GM08714 (cell line): Measurements from ENCODE around the gene MKRN2.
"Not testable (repeated sequence)": the region's sequence is repeated elsewhere in the genome, so short reads cannot be mapped to it uniquely, and the experiment has no call there.

ENCODE experiments used
- H3K4me3 ChIP-seq: fragments of 200-500 bp; sonication (Bioruptor generic); 2 replicates; pipeline ENCODE4 v1.5.1; 2014; ENCODE audit warnings: mild to moderate bottlenecking, low read length, inconsistent platforms
- ZNF274 ChIP-seq: IDR thresholded peaks from 2 replicates; pipeline ENCODE4 v1.6.1; 2012; ENCODE audit warnings: mild to moderate bottlenecking, low read depth, low read length

The MKRN2 gene

GRCh38 chr3:12622335-12622734 lies 65.4 kb downstream of the MKRN2 start:
- H3K4me3 ChIP-seq: no peak overlapping the region; the same call in 1 of the 2 replicates
- no peak for TF ChIP-seq ZNF274

DNA sequence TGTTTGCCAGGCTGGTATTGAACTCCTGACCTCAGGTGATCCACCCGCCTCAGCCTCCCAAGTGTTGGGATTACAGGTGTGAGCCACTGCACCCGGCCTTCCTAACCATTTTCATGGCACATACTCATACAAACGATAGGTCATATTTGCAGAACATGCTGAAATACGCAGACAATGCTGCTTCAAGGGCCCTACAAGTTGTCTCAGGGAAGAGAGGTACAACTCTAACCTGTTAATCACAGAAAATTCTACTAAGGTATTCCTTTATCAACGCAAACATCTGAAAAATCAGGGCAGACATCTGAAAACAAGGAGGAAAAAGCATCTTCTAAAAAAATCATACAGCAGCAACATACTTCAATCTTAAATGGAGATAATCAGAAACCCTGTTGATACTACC lies 67.2 kb downstream of the MKRN2 start:
- TF ChIP-seq ZNF274: no peak
- H3K4me3 ChIP-seq: no peak overlapping the region

GRCh38 chr3:12624964-12625363 lies 68.1 kb downstream of the MKRN2 start:
- not testable (repeated sequence) for H3K4me3 ChIP-seq

- no peak for TF ChIP-seq ZNF274
- H3K4me3 ChIP-seq: no peak overlapping the region
Observed at GRCh38 chr3:12627370-12627769, 70.5 kb downstream of the MKRN2 start.

- no peak overlapping the region for H3K4me3 ChIP-seq
- TF ChIP-seq ZNF274: no peak
Observed at GRCh38 chr3:12628813-12629212, 71.9 kb downstream of the MKRN2 start.

DNA sequence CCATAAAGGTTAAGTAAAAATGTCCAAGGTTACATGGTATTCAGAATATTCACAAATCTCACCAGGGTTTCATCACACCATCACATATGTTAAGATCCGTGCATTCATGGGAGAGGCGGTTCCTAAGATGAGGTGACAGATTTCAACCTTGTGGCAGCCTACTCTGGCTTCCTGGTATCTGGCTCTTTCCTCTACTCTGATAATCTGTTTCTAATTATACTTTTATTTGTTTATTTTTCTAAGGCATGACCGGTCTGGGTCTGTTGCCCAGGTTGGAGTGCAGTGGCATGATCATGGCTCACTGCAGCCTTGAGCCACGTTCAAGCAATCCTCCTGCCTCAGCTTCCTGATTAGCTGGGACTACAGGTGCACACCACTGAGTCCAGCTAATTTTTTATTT lies 72.7 kb downstream of the MKRN2 start:
- TF ChIP-seq ZNF274: no peak
- H3K4me3 ChIP-seq: no peak overlapping the region

- no peak for TF ChIP-seq ZNF274
- no peak overlapping the region for H3K4me3 ChIP-seq
Observed at GRCh38 chr3:12630292-12630691, 73.4 kb downstream of the MKRN2 start.

- not testable (repeated sequence) for H3K4me3 ChIP-seq
Observed at GRCh38 chr3:12630843-12631242, 74.0 kb downstream of the MKRN2 start.

GRCh38 chr3:12632523-12632922 lies 75.6 kb downstream of the MKRN2 start:
- TF ChIP-seq ZNF274: no peak
- H3K4me3 ChIP-seq: no peak overlapping the region

GRCh38 chr3:12633108-12633507 lies 76.2 kb downstream of the MKRN2 start:
- no peak overlapping the region for H3K4me3 ChIP-seq
- TF ChIP-seq ZNF274: no peak
